Measurements from ENCODE around the gene PDE8A.

The PDE8A gene

GRCh38 chr15:85047271-85047948 lies 65.8 kb downstream of the PDE8A start:
- no peak overlapping the region for H3K9ac ChIP-seq (ENCODE audit: low read length)
- no peaks in the 10 kb centered on the region for H3K36me3 ChIP-seq (ENCODE audit: control insufficient read depth, low read depth, low read length)
- no peaks in the 10 kb centered on the region for H3K9me3 ChIP-seq (ENCODE audit: control insufficient read depth, low read depth, low read length)
- no peaks in the 10 kb centered on the region for H3K4me1 ChIP-seq (ENCODE audit: control insufficient read depth, low read depth, low read length)
- H3K27me3 ChIP-seq (ENCODE audit: control insufficient read depth, insufficient read depth, low read length): no peaks in the 10 kb centered on the region
- no peak overlapping the region for H3K27ac ChIP-seq (ENCODE audit: low read length)
- H3K4me3 ChIP-seq (ENCODE audit: low read length): no peak overlapping the region

- H3K4me3 ChIP-seq (ENCODE audit: low read length): no peak overlapping the region
- no peak overlapping the region for H3K27ac ChIP-seq (ENCODE audit: low read length)
- H3K36me3 ChIP-seq (ENCODE audit: control insufficient read depth, low read depth, low read length): no peaks in the 10 kb centered on the region
- no peak overlapping the region for H3K9ac ChIP-seq (ENCODE audit: low read length)
- no peaks in the 10 kb centered on the region for H3K4me1 ChIP-seq (ENCODE audit: control insufficient read depth, low read depth, low read length)
- H3K27me3 ChIP-seq (ENCODE audit: control insufficient read depth, insufficient read depth, low read length): no peaks in the 10 kb centered on the region
- no peaks in the 10 kb centered on the region for H3K9me3 ChIP-seq (ENCODE audit: control insufficient read depth, low read depth, low read length)
Observed at GRCh38 chr15:85048430-85048829, 66.8 kb downstream of the PDE8A start.

DNA sequence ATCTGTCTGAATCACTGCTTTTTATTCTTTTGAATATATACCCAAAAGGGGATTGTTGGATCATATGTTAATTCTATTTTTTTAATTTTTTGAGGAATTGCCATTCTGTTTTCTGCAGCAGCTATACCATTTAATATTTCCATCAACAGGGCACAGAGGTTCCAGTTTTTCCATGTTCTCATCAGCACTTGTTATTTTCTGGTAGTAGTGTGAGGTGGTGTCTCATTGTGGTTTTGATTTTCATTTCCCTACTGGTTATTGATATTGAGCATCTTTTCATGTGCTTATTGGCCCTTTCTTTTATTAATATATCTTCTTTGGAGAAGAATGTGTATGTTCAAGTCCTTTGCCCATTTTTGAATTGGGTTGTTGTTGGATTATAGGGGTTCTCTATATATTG lies 68.1 kb downstream of the PDE8A start:
- Histone ChIP-seq H3K36me3 (ENCODE audit: control insufficient read depth, low read depth, low read length) (no peaks in the 10 kb centered on the region), H3K27ac (ENCODE audit: low read length) (no peak overlapping the region), H3K9me3 (ENCODE audit: control insufficient read depth, low read depth, low read length) (no peaks in the 10 kb centered on the region), H3K4me3 (ENCODE audit: low read length) (no peak overlapping the region), H3K27me3 (ENCODE audit: control insufficient read depth, insufficient read depth, low read length) (no peaks in the 10 kb centered on the region), H3K9ac (ENCODE audit: low read length) (no peak overlapping the region), H3K4me1 (ENCODE audit: control insufficient read depth, low read depth, low read length) (no peaks in the 10 kb centered on the region)

DNA sequence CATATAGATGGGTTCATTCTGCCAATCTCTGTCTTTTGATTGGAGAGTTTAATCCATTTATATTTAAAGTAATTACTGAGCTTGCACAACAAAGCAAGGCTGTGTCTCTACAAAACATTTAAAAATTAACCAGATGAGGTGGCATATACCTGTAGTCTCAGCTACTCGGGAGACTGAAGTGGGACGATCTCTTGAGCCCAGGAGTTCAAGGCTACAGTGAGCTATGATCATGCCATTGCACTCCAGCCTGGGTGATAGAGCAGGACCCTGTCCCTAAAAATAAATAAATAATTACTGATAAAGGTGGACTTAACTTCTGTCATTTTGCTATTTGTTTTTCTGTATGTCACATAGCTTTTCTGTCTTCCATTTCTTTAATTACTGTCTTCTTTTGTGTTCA lies 78.1 kb downstream of the PDE8A start:
- H3K27ac ChIP-seq (ENCODE audit: low read length): no peak overlapping the region
- no peak overlapping the region for H3K9ac ChIP-seq (ENCODE audit: low read length)
- H3K4me3 ChIP-seq (ENCODE audit: low read length): no peak overlapping the region
- no peaks in the 10 kb centered on the region for H3K9me3 ChIP-seq (ENCODE audit: control insufficient read depth, low read depth, low read length)
- H3K27me3 ChIP-seq (ENCODE audit: control insufficient read depth, insufficient read depth, low read length): no peaks in the 10 kb centered on the region
- H3K4me1 ChIP-seq (ENCODE audit: control insufficient read depth, low read depth, low read length): no peaks in the 10 kb centered on the region
- no peaks in the 10 kb centered on the region for H3K36me3 ChIP-seq (ENCODE audit: control insufficient read depth, low read depth, low read length)

GRCh38 chr15:85062560-85062959 lies 80.9 kb downstream of the PDE8A start:
- Histone ChIP-seq H3K9me3 (ENCODE audit: control insufficient read depth, low read depth, low read length) (no peaks in the 10 kb centered on the region), H3K4me3 (ENCODE audit: low read length) (no peak overlapping the region), H3K9ac (ENCODE audit: low read length) (no peak overlapping the region), H3K4me1 (ENCODE audit: control insufficient read depth, low read depth, low read length) (no peaks in the 10 kb centered on the region), H3K27me3 (ENCODE audit: control insufficient read depth, insufficient read depth, low read length) (no peaks in the 10 kb centered on the region), H3K27ac (ENCODE audit: low read length) (no peak overlapping the region), H3K36me3 (ENCODE audit: control insufficient read depth, low read depth, low read length) (no peaks in the 10 kb centered on the region)

DNA sequence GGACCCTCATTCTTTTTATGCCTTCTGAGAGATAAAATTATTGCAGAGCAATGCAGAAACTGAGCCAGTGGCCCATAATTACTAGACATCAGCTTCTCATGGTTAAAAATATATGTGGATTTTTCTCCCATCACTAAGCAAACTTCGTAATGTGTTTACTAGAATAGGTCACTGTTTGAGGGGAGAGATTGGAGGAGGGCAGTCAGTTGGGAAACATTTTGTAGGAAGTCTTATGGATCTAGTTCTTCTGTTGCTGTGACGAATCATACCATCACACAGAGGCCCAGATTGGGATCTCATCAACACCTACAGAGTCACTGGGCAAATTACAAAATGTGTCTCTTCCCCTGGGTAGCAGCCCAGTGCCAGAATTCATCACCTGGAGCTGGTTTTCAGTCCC lies 81.4 kb downstream of the PDE8A start:
- Histone ChIP-seq H3K27me3 (ENCODE audit: control insufficient read depth, insufficient read depth, low read length) (no peaks in the 10 kb centered on the region), H3K9ac (ENCODE audit: low read length) (no peak overlapping the region), H3K4me1 (ENCODE audit: control insufficient read depth, low read depth, low read length) (no peaks in the 10 kb centered on the region), H3K4me3 (ENCODE audit: low read length) (no peak overlapping the region), H3K36me3 (ENCODE audit: control insufficient read depth, low read depth, low read length) (no peaks in the 10 kb centered on the region), H3K9me3 (ENCODE audit: control insufficient read depth, low read depth, low read length) (no peaks in the 10 kb centered on the region), H3K27ac (ENCODE audit: low read length) (no peak overlapping the region)

- Histone ChIP-seq H3K9me3 (ENCODE audit: control insufficient read depth, low read depth, low read length) (no peaks in the 10 kb centered on the region), H3K9ac (ENCODE audit: low read length) (no peak overlapping the region), H3K4me3 (ENCODE audit: low read length) (no peak overlapping the region), H3K4me1 (ENCODE audit: control insufficient read depth, low read depth, low read length) (no peaks in the 10 kb centered on the region), H3K27ac (ENCODE audit: low read length) (no peak overlapping the region), H3K27me3 (ENCODE audit: control insufficient read depth, insufficient read depth, low read length) (no peaks in the 10 kb centered on the region), H3K36me3 (ENCODE audit: control insufficient read depth, low read depth, low read length) (no peaks in the 10 kb centered on the region)
Observed at GRCh38 chr15:85063522-85064079, 81.9 kb downstream of the PDE8A start.

DNA sequence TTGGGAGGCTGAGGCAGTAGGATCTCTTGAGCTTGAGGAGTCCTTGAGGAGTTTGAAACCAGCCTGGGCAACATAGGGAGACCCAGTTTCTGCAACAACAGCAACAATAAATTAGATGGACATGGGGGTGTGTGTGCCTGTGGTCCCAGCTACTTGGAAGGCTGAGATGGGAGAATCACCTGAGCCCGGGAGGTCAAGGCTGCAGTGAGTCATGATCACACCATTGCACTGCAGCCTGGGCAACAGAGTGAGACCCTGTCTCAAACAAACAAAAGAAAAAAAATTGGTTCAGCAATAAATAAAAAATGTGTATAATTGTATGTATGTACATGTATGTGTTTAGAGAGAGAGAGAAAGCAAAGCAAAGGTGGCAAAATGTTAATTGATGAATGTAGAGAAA lies 83.1 kb downstream of the PDE8A start:
- Histone ChIP-seq H3K27me3 (ENCODE audit: control insufficient read depth, insufficient read depth, low read length) (no peaks in the 10 kb centered on the region), H3K4me3 (ENCODE audit: low read length) (no peak overlapping the region), H3K9ac (ENCODE audit: low read length) (no peak overlapping the region), H3K36me3 (ENCODE audit: control insufficient read depth, low read depth, low read length) (no peaks in the 10 kb centered on the region), H3K9me3 (ENCODE audit: control insufficient read depth, low read depth, low read length) (no peaks in the 10 kb centered on the region), H3K4me1 (ENCODE audit: control insufficient read depth, low read depth, low read length) (no peaks in the 10 kb centered on the region), H3K27ac (ENCODE audit: low read length) (no peak overlapping the region)

GRCh38 chr15:85071061-85071460 lies 89.4 kb downstream of the PDE8A start:
- H3K27ac ChIP-seq (ENCODE audit: low read length): no peak overlapping the region
- no peaks in the 10 kb centered on the region for H3K9me3 ChIP-seq (ENCODE audit: control insufficient read depth, low read depth, low read length)
- H3K4me1 ChIP-seq (ENCODE audit: control insufficient read depth, low read depth, low read length): no peaks in the 10 kb centered on the region
- H3K27me3 ChIP-seq (ENCODE audit: control insufficient read depth, insufficient read depth, low read length): no peaks in the 10 kb centered on the region
- H3K4me3 ChIP-seq (ENCODE audit: low read length): no peak overlapping the region
- no peaks in the 10 kb centered on the region for H3K36me3 ChIP-seq (ENCODE audit: control insufficient read depth, low read depth, low read length)
- no peak overlapping the region for H3K9ac ChIP-seq (ENCODE audit: low read length)

- H3K9ac ChIP-seq (ENCODE audit: low read length): no peak overlapping the region
- H3K4me3 ChIP-seq (ENCODE audit: low read length): no peak overlapping the region
- H3K27me3 ChIP-seq (ENCODE audit: control insufficient read depth, insufficient read depth, low read length): no peaks in the 10 kb centered on the region
- H3K9me3 ChIP-seq (ENCODE audit: control insufficient read depth, low read depth, low read length): no peaks in the 10 kb centered on the region
- no peaks in the 10 kb centered on the region for H3K4me1 ChIP-seq (ENCODE audit: control insufficient read depth, low read depth, low read length)
- no peak overlapping the region for H3K27ac ChIP-seq (ENCODE audit: low read length)
- H3K36me3 ChIP-seq (ENCODE audit: control insufficient read depth, low read depth, low read length): no peaks in the 10 kb centered on the region
Observed at GRCh38 chr15:85071504-85071903, 89.8 kb downstream of the PDE8A start.

GRCh38 chr15:85072917-85073316 lies 91.3 kb downstream of the PDE8A start:
- Histone ChIP-seq H3K27me3 (ENCODE audit: control insufficient read depth, insufficient read depth, low read length) (no peaks in the 10 kb centered on the region), H3K27ac (ENCODE audit: low read length) (no peak overlapping the region), H3K4me1 (ENCODE audit: control insufficient read depth, low read depth, low read length) (no peaks in the 10 kb centered on the region), H3K4me3 (ENCODE audit: low read length) (no peak overlapping the region), H3K9ac (ENCODE audit: low read length) (no peak overlapping the region), H3K9me3 (ENCODE audit: control insufficient read depth, low read depth, low read length) (no peaks in the 10 kb centered on the region), H3K36me3 (ENCODE audit: control insufficient read depth, low read depth, low read length) (no peaks in the 10 kb centered on the region)

- no peak overlapping the region for H3K9ac ChIP-seq (ENCODE audit: low read length)
- H3K27me3 ChIP-seq (ENCODE audit: control insufficient read depth, insufficient read depth, low read length): no peaks in the 10 kb centered on the region
- no peaks in the 10 kb centered on the region for H3K9me3 ChIP-seq (ENCODE audit: control insufficient read depth, low read depth, low read length)
- H3K36me3 ChIP-seq (ENCODE audit: control insufficient read depth, low read depth, low read length): no peaks in the 10 kb centered on the region
- H3K27ac ChIP-seq (ENCODE audit: low read length): no peak overlapping the region
- no peaks in the 10 kb centered on the region for H3K4me1 ChIP-seq (ENCODE audit: control insufficient read depth, low read depth, low read length)
- H3K4me3 ChIP-seq (ENCODE audit: low read length): no peak overlapping the region
Observed at GRCh38 chr15:85073556-85074194, 92.0 kb downstream of the PDE8A start.
